ENCODE data around the gene LRP1B.

DNA sequence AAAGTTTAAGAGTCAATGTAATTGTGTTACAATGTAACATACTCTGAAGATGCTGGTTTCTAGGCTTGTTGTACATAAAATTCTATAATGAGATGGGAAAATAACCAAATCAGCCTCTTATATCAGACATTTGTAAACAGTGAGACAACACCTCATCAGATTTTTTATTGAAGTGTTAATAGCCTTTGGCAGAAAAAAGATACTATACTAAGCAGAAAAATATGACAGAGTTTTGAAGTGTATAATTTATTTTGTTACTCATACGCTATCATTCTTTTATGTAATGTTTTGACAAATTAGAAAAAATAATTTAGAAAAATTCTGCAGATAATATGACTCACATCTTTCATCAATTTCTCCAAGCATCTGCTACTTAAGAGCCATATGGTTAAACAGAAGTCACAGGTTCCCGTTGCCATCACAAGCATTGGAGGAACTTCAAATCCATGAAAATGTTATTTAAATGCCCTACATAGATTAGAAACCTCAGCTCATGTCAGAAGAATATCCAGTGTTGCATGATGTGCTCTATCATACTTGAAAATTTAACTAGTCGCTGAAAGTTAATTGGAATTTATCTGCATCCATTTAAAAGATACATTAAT, 535.4 kb downstream of the LRP1B start:
- TF ChIP-seq CTCF (IDR thresholded peaks at IDR 0.05; ENCODE audit: poor library complexity, severe bottlenecking) (no peak), SMC3 (conservative IDR thresholded peaks at IDR 0.05; ENCODE audit: poor library complexity) (no peak), EZH2 (IDR thresholded peaks at IDR 0.05; ENCODE audit: borderline replicate concordance, insufficient read depth, low read length, poor library complexity, severe bottlenecking) (no peak), EP300 (conservative IDR thresholded peaks at IDR 0.05; ENCODE audit: poor library complexity, severe bottlenecking) (no peak), RAD21 (conservative IDR thresholded peaks at IDR 0.05) (no peak), MXI1 (conservative IDR thresholded peaks at IDR 0.05; ENCODE audit: poor library complexity, severe bottlenecking) (no peak), POLR2AphosphoS5 (IDR thresholded peaks at IDR 0.05) (no peak), TAF1 (IDR thresholded peaks at IDR 0.05; ENCODE audit: low read depth) (no peak)
- TF ChIP-seq, protein P1, sequence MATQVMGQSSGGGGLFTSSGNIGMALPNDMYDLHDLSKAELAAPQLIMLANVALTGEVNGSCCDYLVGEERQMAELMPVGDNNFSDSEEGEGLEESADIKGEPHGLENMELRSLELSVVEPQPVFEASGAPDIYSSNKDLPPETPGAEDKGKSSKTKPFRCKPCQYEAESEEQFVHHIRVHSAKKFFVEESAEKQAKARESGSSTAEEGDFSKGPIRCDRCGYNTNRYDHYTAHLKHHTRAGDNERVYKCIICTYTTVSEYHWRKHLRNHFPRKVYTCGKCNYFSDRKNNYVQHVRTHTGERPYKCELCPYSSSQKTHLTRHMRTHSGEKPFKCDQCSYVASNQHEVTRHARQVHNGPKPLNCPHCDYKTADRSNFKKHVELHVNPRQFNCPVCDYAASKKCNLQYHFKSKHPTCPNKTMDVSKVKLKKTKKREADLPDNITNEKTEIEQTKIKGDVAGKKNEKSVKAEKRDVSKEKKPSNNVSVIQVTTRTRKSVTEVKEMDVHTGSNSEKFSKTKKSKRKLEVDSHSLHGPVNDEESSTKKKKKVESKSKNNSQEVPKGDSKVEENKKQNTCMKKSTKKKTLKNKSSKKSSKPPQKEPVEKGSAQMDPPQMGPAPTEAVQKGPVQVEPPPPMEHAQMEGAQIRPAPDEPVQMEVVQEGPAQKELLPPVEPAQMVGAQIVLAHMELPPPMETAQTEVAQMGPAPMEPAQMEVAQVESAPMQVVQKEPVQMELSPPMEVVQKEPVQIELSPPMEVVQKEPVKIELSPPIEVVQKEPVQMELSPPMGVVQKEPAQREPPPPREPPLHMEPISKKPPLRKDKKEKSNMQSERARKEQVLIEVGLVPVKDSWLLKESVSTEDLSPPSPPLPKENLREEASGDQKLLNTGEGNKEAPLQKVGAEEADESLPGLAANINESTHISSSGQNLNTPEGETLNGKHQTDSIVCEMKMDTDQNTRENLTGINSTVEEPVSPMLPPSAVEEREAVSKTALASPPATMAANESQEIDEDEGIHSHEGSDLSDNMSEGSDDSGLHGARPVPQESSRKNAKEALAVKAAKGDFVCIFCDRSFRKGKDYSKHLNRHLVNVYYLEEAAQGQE (IDR thresholded peaks at IDR 0.05; ENCODE audit: borderline replicate concordance): no peak

All from neural cell (in vitro differentiated cells).